ENCODE results near the gene SWT1. TPM values are rescaled to one million over a fixed set of nuclear protein-coding genes. Genes with fewer than 3 reads are reported as not detected.

The SWT1 gene
- 3.0 and 3.4 TPM in 2 replicates for total RNA-seq

GRCh38 chr1:185156854-185157598 lies at the start of gene SWT1, which contains the start of gene TRMT1L:
Gene SWT1 (plus strand): TSS chr1:185157167. CDS start chr1:185160842, 3,675 bp downstream.
Gene TRMT1L (minus strand): TSS chr1:185156953. CDS start chr1:185156712, 241 bp downstream.

GRCh38 chr1:185317034-185317885 lies 160.3 kb downstream of the SWT1 start, which contains the start of gene IVNS1ABP:
Gene IVNS1ABP (minus strand): TSS chr1:185317243. CDS start chr1:185309493, 7,750 bp downstream.

Other genes starting within 250 kb of the SWT1 start
- gene NIBAN1, start 182.7 kb upstream of the SWT1 start, total RNA-seq: 41.2 and 87.8 TPM in 2 replicates
- gene RNF2, start 111.6 kb upstream of the SWT1 start, total RNA-seq: 18.8 and 22.9 TPM in 2 replicates
- gene TRMT1L, start 214 bp upstream of the SWT1 start, total RNA-seq: 14.5 and 28.8 TPM in 2 replicates
- 63.5 and 79.0 TPM in 2 replicates for gene IVNS1ABP, start 160.1 kb downstream of the SWT1 start, total RNA-seq